Measurements from ENCODE around the gene FBLN1.

DNA sequence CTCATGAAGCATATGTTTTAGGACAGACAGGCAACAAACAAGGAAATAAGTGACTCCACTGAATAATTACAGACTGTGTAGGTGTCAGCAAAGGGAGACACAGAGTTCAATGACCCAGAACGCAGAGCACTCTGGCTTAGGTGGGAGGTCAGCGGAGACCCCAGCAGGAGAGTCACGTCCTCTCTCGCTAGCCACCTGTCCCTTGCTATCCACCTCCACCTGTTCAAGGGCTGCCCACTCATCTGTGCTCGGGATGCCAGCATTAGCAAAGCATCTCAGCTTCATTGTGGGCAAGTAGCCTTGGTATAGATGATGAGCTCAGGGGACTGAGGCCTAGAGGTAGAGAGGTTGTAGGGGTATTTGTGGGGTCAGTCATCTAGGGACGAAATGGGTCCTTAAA, 147.1 kb downstream of the FBLN1 start:
- no peak for TF ChIP-seq POLR2A (IDR thresholded peaks at IDR 0.05)
- TF ChIP-seq, protein P1, sequence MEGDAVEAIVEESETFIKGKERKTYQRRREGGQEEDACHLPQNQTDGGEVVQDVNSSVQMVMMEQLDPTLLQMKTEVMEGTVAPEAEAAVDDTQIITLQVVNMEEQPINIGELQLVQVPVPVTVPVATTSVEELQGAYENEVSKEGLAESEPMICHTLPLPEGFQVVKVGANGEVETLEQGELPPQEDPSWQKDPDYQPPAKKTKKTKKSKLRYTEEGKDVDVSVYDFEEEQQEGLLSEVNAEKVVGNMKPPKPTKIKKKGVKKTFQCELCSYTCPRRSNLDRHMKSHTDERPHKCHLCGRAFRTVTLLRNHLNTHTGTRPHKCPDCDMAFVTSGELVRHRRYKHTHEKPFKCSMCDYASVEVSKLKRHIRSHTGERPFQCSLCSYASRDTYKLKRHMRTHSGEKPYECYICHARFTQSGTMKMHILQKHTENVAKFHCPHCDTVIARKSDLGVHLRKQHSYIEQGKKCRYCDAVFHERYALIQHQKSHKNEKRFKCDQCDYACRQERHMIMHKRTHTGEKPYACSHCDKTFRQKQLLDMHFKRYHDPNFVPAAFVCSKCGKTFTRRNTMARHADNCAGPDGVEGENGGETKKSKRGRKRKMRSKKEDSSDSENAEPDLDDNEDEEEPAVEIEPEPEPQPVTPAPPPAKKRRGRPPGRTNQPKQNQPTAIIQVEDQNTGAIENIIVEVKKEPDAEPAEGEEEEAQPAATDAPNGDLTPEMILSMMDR (IDR thresholded peaks at IDR 0.05): no peak
